Suppressor macrophage (primary cell): Measurements from ENCODE around the gene ADAM11.
A peak's percentile ranks its signal among the peaks of the same experiment; 100 is the strongest.
"Not testable (repeated sequence)": the region's sequence is repeated elsewhere in the genome, so short reads cannot be mapped to it uniquely, and the experiment has no call there.

Experiments used
- DNase-seq, 4 experiments: peaks; one replicate each; pipeline ENCODE4 v3.0.0-alpha.2; 2020 to 2022
- total RNA-seq, 17 experiments: gene quantifications; one replicate each; lab custom pipeline; 2026; ENCODE audit warnings: mixed read lengths in 6 of 17, inconsistent platforms in 3 of 17; lab: John Stamatoyannopoulos, UW

The ADAM11 gene
- 0.03 to 3.1 (median 0.07) reads per million in 17 experiments for total RNA-seq

GRCh38 chr17:44758414-44759085, at the start of gene ADAM11:
TSS of gene ADAM11 (plus strand) at chr17:44758988. CDS start at chr17:44759200, 212 bp downstream.
- peak in 1 of 4 experiments; percentile 33 for DNase-seq

GRCh38 chr17:44719444-44719843, 39.3 kb upstream of the ADAM11 start:
- no peak for DNase-seq

GRCh38 chr17:44722254-44722653, 36.5 kb upstream of the ADAM11 start:
- DNase-seq, result no peak

- not testable (repeated sequence) for DNase-seq
These were observed 32.7 kb upstream of the ADAM11 start for GRCh38 chr17:44726121-44726520.

- no peak for DNase-seq
These were observed 25.0 kb upstream of the ADAM11 start for GRCh38 chr17:44733753-44734152.

GRCh38 chr17:44734272-44734671, 24.5 kb upstream of the ADAM11 start:
- no peak for DNase-seq

GRCh38 chr17:44736551-44737240, 22.1 kb upstream of the ADAM11 start:
- DNase-seq, result no peak

- peak in 1 of 4 experiments; percentile 9 for DNase-seq
These were observed 20.4 kb upstream of the ADAM11 start for GRCh38 chr17:44738214-44738906.

- DNase-seq, result no peak
These were observed 17.5 kb upstream of the ADAM11 start for GRCh38 chr17:44741316-44741715.

GRCh38 chr17:44745301-44745700, 13.5 kb upstream of the ADAM11 start:
- no peak for DNase-seq

GRCh38 chr17:44745738-44746137, 13.1 kb upstream of the ADAM11 start:
- not testable (repeated sequence) for DNase-seq

- no peak for DNase-seq
These were observed 11.2 kb upstream of the ADAM11 start for GRCh38 chr17:44747566-44747965.

- no peak for DNase-seq
These were observed 9.5 kb upstream of the ADAM11 start for GRCh38 chr17:44749076-44749979.

- no peak for DNase-seq
These were observed 8.8 kb upstream of the ADAM11 start for GRCh38 chr17:44749980-44750318.

GRCh38 chr17:44751331-44751730, 7.5 kb upstream of the ADAM11 start:
- DNase-seq, result no peak

GRCh38 chr17:44751806-44752205, 7.0 kb upstream of the ADAM11 start:
- no peak for DNase-seq

GRCh38 chr17:44752953-44753861, 5.6 kb upstream of the ADAM11 start:
- no peak for DNase-seq

- DNase-seq, result no peak
These were observed 4.5 kb upstream of the ADAM11 start for GRCh38 chr17:44754276-44754675.

- DNase-seq, result not testable (repeated sequence)
These were observed 3.6 kb upstream of the ADAM11 start for GRCh38 chr17:44755180-44755579.

- no peak for DNase-seq
These were observed 1.5 kb upstream of the ADAM11 start for GRCh38 chr17:44757045-44757917.
